Skeletal muscle satellite cell (primary cell): ENCODE data around the gene TMEM250.

Source experiments
- H3K27me3 ChIP-seq: 2 replicates; pipeline ENCODE4 v1.7.0; 2013; ENCODE audit warnings: low read length; ENCODE audit not compliant: control insufficient read depth, insufficient read depth
- H3K36me3 ChIP-seq: 2 replicates; pipeline ENCODE4 v1.7.0; 2013; ENCODE audit warnings: mild to moderate bottlenecking, control low read depth, low read length; ENCODE audit not compliant: insufficient read depth
- H3K4me1 ChIP-seq: 2 replicates; pipeline ENCODE4 v1.7.0; 2013; ENCODE audit warnings: low read length; ENCODE audit not compliant: control insufficient read depth, insufficient read depth
- H3K4me2 ChIP-seq: 2 replicates; pipeline ENCODE4 v1.7.0; 2013; ENCODE audit warnings: mild to moderate bottlenecking, low read length
- H3K4me3 ChIP-seq: 2 replicates; pipeline ENCODE4 v1.7.0; 2013; ENCODE audit warnings: low read length
- H3K9ac ChIP-seq: 2 replicates; pipeline ENCODE4 v1.7.0; 2013; ENCODE audit warnings: mild to moderate bottlenecking, low read depth, low read length, moderate library complexity
- H3K9me3 ChIP-seq: replicated peaks from 2 replicates; pipeline ENCODE4 v1.7.0; 2013; ENCODE audit warnings: mild to moderate bottlenecking, control low read depth, low read length

TMEM250 gene

DNA sequence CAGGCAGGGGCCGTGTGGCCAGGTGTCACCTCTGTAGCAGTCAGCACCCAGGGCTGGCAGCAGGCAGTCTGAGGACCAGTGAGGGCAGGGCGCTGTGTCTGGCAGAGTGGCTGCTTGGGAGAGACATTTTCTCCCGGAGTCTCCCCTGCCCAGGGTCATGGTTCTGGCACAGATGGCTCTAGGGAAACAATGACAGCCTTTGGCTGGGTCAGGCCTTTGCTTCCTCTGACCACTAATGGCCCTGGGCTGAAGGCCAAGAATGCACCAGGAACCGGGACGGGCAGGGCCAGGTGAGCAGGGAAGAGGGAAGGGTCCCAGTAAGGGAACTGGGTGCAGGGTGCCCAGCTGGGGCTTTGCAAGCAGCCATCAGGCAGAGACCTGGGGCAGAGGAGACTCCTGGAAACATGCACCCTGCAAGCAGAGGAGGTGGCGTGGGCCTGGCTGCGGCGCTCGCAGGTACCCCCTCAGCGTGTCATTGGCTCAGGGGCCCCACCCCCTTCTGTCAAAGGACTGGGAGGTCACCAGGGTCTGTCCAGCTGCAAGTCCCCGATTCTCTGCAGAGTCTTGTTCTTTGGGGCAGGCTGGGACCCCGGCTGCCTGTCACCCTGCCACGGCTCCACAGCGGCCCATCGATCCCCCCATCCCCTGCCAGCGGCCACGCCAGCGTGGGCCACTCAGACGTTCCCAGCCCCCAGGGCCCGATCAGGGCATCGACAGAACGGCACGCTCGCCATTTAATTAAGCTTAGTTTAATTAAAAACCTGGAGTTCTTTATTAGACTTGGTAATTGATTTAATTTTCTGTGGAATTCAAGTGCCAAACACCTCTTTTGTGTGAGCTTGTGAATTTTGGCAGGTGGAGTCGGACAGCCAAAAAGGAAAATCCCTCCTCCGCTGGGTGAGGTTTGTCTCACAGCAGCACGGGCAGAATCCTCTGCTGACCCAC lies 18.9 kb upstream of the TMEM250 start:
- no peak overlapping the region for H3K4me3 ChIP-seq
- no peaks in the 10 kb centered on the region for H3K36me3 ChIP-seq
- no peaks in the 10 kb centered on the region for H3K9me3 ChIP-seq
- peaks cover 47% of the 10 kb centered on the region for H3K27me3 ChIP-seq
- no peak overlapping the region for H3K9ac ChIP-seq
- H3K4me2 ChIP-seq, result no peak overlapping the region
- H3K4me1 ChIP-seq, result peaks cover 5% of the 10 kb centered on the region

DNA sequence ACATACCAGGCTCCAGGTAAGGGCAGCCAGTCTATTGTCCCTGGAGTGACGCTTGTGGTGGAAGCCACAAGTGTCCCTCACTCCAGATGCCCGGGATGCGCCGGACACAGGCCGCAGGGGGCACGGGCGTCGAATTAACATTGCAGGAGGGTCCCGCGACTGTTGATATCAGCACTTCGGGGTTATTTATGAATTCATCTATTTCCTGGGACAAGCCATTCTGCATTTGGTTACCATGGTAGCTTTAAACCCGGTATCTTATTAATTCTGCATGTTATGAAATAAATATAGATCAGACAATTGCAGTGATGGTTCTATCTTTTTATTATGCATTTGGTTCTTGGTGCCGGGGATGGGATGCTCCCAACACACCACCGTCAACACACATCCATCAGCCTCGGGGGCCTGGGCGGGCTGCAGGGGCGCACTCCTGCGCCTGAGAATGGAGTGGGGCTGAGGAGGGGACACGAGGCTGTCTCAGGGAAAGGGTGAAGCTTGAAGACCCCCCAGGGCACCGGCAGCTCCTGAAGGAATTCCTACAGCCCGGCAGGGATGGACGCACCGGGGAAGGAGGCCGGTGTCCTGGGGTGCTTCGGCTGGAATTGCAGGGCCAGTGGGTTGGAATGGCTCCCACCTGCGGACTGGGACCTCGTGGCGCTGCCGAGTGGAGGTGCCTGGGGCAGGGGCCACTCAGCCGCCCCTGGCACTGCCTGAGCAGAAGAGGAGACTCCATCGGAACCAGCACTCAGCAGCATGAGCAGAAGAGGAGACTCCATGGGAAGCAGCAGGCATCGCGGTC lies 17.7 kb upstream of the TMEM250 start:
- no peaks in the 10 kb centered on the region for H3K9me3 ChIP-seq
- no peak overlapping the region for H3K4me3 ChIP-seq
- no peaks in the 10 kb centered on the region for H3K36me3 ChIP-seq
- peaks cover 5% of the 10 kb centered on the region for H3K4me1 ChIP-seq
- H3K4me2 ChIP-seq, result no peak overlapping the region
- H3K27me3 ChIP-seq, result peaks cover 60% of the 10 kb centered on the region
- no peak overlapping the region for H3K9ac ChIP-seq

GRCh38 chr9:136135326-136136126 lies 16.9 kb upstream of the TMEM250 start:
- no peak overlapping the region for H3K4me3 ChIP-seq
- peaks cover 5% of the 10 kb centered on the region for H3K4me1 ChIP-seq
- H3K4me2 ChIP-seq, result no peak overlapping the region
- no peak overlapping the region for H3K9ac ChIP-seq
- peaks cover 66% of the 10 kb centered on the region for H3K27me3 ChIP-seq
- H3K36me3 ChIP-seq, result no peaks in the 10 kb centered on the region
- no peaks in the 10 kb centered on the region for H3K9me3 ChIP-seq

DNA sequence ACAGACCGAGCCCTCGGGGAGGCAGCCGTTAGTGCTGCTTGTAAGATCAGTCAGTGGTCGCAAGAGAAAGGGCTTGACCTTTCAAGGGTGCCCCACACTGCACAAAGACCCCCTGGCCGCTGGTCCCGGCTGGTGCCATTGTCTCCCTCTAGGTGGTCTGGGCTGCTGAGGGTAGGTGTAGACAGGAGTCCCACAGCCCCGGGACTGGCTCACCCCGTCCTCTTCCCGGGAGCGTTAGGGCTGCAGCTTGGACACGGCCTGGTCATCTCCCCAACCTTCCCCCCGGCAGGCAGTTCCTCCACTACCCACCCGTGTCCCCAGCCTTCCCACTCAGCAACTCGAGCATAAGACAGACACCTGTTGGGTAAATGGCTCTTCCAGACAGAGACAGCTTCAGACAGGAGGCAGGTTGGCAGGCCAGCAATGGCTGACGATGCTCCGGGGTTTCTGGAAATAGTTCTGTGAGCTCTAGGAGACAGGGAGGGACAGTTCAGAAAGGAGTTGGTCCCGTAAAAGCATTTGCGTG lies 15.3 kb upstream of the TMEM250 start:
- Histone ChIP-seq H3K9me3 (no peaks in the 10 kb centered on the region), H3K4me2 (no peak overlapping the region), H3K27me3 (peaks cover 76% of the 10 kb centered on the region), H3K9ac (no peak overlapping the region), H3K36me3 (no peaks in the 10 kb centered on the region), H3K4me3 (no peak overlapping the region), H3K4me1 (peaks cover 5% of the 10 kb centered on the region)

- H3K4me2 ChIP-seq, result peak overlapping the region; percentile 65
- H3K9ac ChIP-seq, result no peak overlapping the region
- H3K4me1 ChIP-seq, result peaks cover 5% of the 10 kb centered on the region
- peaks cover 79% of the 10 kb centered on the region for H3K27me3 ChIP-seq
- no peaks in the 10 kb centered on the region for H3K36me3 ChIP-seq
- peak overlapping the region; percentile 27 for H3K4me3 ChIP-seq
- no peaks in the 10 kb centered on the region for H3K9me3 ChIP-seq
Measured at GRCh38 chr9:136133191-136133958, 14.7 kb upstream of the TMEM250 start.

- no peaks in the 10 kb centered on the region for H3K36me3 ChIP-seq
- no peak overlapping the region for H3K4me3 ChIP-seq
- peaks cover 80% of the 10 kb centered on the region for H3K27me3 ChIP-seq
- peak overlapping the region; percentile 47 for H3K4me2 ChIP-seq
- H3K9me3 ChIP-seq, result no peaks in the 10 kb centered on the region
- H3K4me1 ChIP-seq, result peaks cover 5% of the 10 kb centered on the region
- no peak overlapping the region for H3K9ac ChIP-seq
Measured at GRCh38 chr9:136132512-136133050, 13.9 kb upstream of the TMEM250 start.

DNA sequence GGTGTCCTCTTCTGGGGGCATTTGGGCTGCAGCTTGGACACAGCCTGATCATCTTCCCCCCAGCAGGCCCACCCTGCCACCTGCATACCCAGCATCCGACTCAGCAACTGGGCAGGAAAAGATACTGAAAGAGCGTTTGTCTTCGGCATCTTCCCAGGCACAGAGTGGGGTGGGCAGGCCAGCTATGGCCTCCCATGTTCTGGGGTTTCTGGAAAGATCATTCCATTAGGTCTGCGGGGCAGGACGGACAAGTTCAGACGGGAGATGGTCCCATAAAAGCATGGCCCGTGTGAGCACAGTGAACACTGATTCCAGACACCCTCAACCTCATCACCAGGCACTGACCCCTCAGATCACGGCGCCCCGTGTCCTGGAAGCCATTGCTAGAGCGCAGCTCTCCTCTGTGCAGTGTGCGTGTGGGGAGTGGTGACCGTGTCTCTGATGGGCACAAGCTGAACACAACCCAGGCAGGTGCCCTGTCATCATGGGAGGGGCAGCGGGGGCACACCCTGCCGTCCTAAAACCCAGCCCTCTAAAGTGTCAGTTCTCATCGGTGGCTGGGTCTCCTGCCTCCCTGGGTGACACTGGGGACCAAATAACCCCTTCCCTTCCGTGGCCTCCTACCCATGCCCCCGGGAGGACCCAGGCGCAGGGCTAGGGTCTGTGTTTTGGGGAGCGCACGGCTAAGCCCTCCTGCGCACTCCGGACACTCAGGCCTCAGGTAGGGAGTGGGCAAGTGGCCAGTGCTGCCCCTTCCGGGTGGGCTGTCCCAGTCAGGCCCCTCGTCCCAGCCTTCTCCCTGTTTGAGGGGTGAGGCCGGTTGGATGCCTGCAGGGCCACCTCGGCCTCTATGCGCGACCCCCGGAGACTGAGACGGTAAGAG lies 13.2 kb upstream of the TMEM250 start:
- Histone ChIP-seq H3K27me3 (peaks cover 77% of the 10 kb centered on the region), H3K4me3 (no peak overlapping the region), H3K9ac (no peak overlapping the region), H3K4me2 (no peak overlapping the region), H3K9me3 (no peaks in the 10 kb centered on the region), H3K36me3 (no peaks in the 10 kb centered on the region), H3K4me1 (peaks cover 5% of the 10 kb centered on the region)

DNA sequence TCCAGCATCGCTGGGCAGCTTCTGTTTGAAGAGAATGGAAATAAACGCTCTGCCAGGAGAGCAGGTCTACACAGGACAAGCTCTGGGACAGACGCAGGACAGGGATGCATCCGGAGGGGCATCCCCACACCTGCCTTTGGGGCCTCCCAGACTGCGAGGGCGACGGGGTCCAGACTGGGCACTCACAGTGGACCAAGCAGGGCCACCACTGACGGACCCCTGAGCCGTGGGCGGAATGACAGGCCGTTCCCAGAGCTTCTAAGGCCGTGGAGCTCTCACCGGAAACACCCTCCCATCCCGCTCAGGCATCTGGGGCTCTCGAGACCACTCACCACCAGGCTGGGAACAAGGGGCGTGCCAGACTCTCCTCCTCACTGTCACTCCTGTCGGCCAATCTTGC lies 10.5 kb upstream of the TMEM250 start:
- H3K9ac ChIP-seq, result no peak overlapping the region
- H3K27me3 ChIP-seq, result peaks cover 74% of the 10 kb centered on the region
- H3K36me3 ChIP-seq, result no peaks in the 10 kb centered on the region
- no peaks in the 10 kb centered on the region for H3K9me3 ChIP-seq
- no peak overlapping the region for H3K4me2 ChIP-seq
- peaks cover 5% of the 10 kb centered on the region for H3K4me1 ChIP-seq
- H3K4me3 ChIP-seq, result no peak overlapping the region

- H3K9ac ChIP-seq, result no peak overlapping the region
- no peaks in the 10 kb centered on the region for H3K36me3 ChIP-seq
- no peak overlapping the region for H3K4me2 ChIP-seq
- H3K4me1 ChIP-seq, result peaks cover 2% of the 10 kb centered on the region
- no peaks in the 10 kb centered on the region for H3K9me3 ChIP-seq
- H3K27me3 ChIP-seq, result peaks cover 69% of the 10 kb centered on the region
- H3K4me3 ChIP-seq, result no peak overlapping the region
Measured at GRCh38 chr9:136128436-136128835, 9.8 kb upstream of the TMEM250 start.

- H3K9me3 ChIP-seq, result no peaks in the 10 kb centered on the region
- no peak overlapping the region for H3K4me3 ChIP-seq
- H3K9ac ChIP-seq, result no peak overlapping the region
- no peak overlapping the region for H3K4me2 ChIP-seq
- H3K36me3 ChIP-seq, result no peaks in the 10 kb centered on the region
- no peaks in the 10 kb centered on the region for H3K4me1 ChIP-seq
- peaks cover 64% of the 10 kb centered on the region for H3K27me3 ChIP-seq
Measured at GRCh38 chr9:136127313-136127712, 8.6 kb upstream of the TMEM250 start.
